Body of pancreas (tissue), 4 donors: ENCODE measurements around the gene KRTAP2-4.

ENCODE experiments used
- CTCF ChIP-seq, 7 experiments: fragments of 450-650 bp in 4 of 7; fragments of 200-600 bp in 3 of 7; sonication (generic) in 3 of 7; IDR thresholded peaks; one replicate each; pipeline ENCODE4 v1.5.1; 2016 to 2019; ENCODE audit warnings: antibody characterized with exemption in 7 of 7
- POLR2A ChIP-seq, 3 donors: fragments of 450-650 bp; IDR thresholded peaks; one replicate each; pipeline ENCODE4 v1.6.1; 2016; ENCODE audit warnings: antibody characterized with exemption in 3 of 3, mild to moderate bottlenecking in 2 of 3

GRCh38 chr17:41061964-41062363 is 3.7 kb downstream of the KRTAP2-4 start:
- TF ChIP-seq CTCF (IDR thresholded peaks at IDR 0.05): no peak
- no peak for TF ChIP-seq POLR2A (IDR thresholded peaks at IDR 0.05)
